Ovary (tissue), 9 donors: ENCODE measurements around the gene ENTPD1. TPM values are rescaled to one million over a fixed set of nuclear protein-coding genes. Genes with fewer than 3 reads are reported as not detected.
"Not testable (repeated sequence)": the region's sequence is repeated elsewhere in the genome, so short reads cannot be mapped to it uniquely, and the experiment has no call there.

Experiments
- DNase-seq, 5 donors: peaks; one replicate each; pipeline ENCODE4 v3.0.0-alpha.2; 2019 to 2020
- H3K27ac ChIP-seq, 2 donors: fragments of 200-600 bp; one replicate each; pipeline versions ENCODE4 v1.5.1 to v1.8.0; 2019 to 2022
- H3K27me3 ChIP-seq: fragments of 200-600 bp; one replicate; pipeline ENCODE4 v1.8.0; 2022
- H3K36me3 ChIP-seq: fragments of 200-600 bp; sonication (generic); one replicate; pipeline ENCODE4 v1.5.1; 2019
- H3K4me1 ChIP-seq: one replicate; pipeline ENCODE4 v1.8.1; 2013; ENCODE audit warnings: mild to moderate bottlenecking, moderate library complexity; ENCODE audit not compliant: insufficient read depth
- H3K4me3 ChIP-seq: fragments of 200-600 bp; sonication (generic); one replicate; pipeline ENCODE4 v1.5.1; 2017
- H3K9me3 ChIP-seq, 2 donors: fragments of 200-600 bp in 1 of 2; sonication (generic) in 1 of 2; one replicate each; pipeline versions ENCODE4 v1.5.1 to v1.8.1; 2013 to 2019; ENCODE audit warnings: mild to moderate bottlenecking in 1 of 2, moderate library complexity in 1 of 2
- EP300 ChIP-seq: sonication (generic); formaldehyde crosslinking; IDR thresholded peaks from one replicate; pipeline ENCODE4 v1.6.1; 2017; ENCODE audit warnings: antibody characterized with exemption
- POLR2A ChIP-seq: fragments of 450-650 bp; IDR thresholded peaks from one replicate; pipeline ENCODE4 v1.6.1; 2017; ENCODE audit warnings: antibody characterized with exemption, mild to moderate bottlenecking, moderate library complexity
- WGBS, 3 donors: extraction: QIAGEN DNeasy Blood & Tissue Kit in 1 of 3; methylation state at CpG; one replicate each; pipeline versions ENCODE4 v1.1.5 to v1.1.7; 2013 to 2017; 5-methylcytosine and 5-hydroxymethylcytosine counted together
- intact Hi-C, 4 donors: fragments of 100-400 bp; cut with DNase I; formaldehyde crosslinking; loops; one replicate each; pipeline versions ENCODE4 v1.11.0 to v1.15.1; 2022 to 2023
- polyA plus RNA-seq, 2 donors: library from polyadenylated mRNA; stranded (reverse); fragments of 200-250 nt in 1 of 2; fragments of 350-450 nt in 1 of 2; fragmentation: Illumina TruSeq in 1 of 2; extraction: RNeasy Lipid Tissue Mini Kit (QIAGEN cat#74804) in 1 of 2; gene quantifications; one replicate each; pipeline ENCODE4 v1.2.3, GENCODE V29; 2013 to 2014
- total RNA-seq, 7 donors: library from RNA; depleted of rRNA in 2 of 7; stranded (reverse); fragments of >200 nt in 2 of 7; fragmentation: NEBNext Ultra II Directional in 3 of 7; extraction: Animal tissue kit (Norgen Biotek cat#: 25700) in 3 of 7; gene quantifications; one replicate each; pipeline versions ENCODE4 v1.1.0 to v1.2.4, GENCODE V29; 2016 to 2023
- TF ChIP-seq, protein P1 (sequence below), 3 donors: fragments of 450-650 bp in 2 of 3; fragments of 200-600 bp in 1 of 3; IDR thresholded peaks; one replicate each; pipeline versions ENCODE4 v1.5.1 to v1.8.0; 2016 to 2022; ENCODE audit warnings: antibody characterized with exemption in 3 of 3, mild to moderate bottlenecking in 1 of 3
- donor health status: DM: no; HTN: no; CAD: no; lungs with moderate emphysema.
- donor health status: DM: no; HTN: no; CAD: no.
- donor health status: Bipolar disorder and iron deficiency.
- donor health status: DM: yes; HTN: yes; CAD: no.
- donor health status: DM: no; HTN: no; CAD: no.
- donor health status: DM: yes; HTN: yes; CAD: no.

The ENTPD1 gene
- total and polyA plus RNA-seq, 9 donors: 3.0 to 51.5 (median 8.1) TPM

DNA sequence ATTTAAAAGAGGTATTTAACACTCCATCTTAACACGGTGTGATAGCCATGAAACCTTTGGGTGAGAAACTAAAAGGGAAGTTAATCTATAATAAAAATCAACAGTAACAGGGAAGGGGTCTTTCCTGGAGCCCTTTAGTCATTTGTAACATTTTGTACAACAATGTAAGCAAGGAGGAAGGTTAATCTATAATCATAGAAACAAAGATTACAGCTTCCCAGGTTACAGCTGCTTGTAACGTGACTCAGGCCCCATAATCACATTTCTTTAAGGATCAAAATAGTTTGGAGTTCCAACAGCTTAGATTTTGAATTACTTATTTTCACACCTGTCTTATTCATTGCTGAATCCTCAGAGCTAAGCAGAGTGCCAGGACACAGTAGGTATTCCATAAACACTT is 133.9 kb downstream of the ENTPD1 start:
- Histone ChIP-seq H3K4me3 (no peak overlapping the region), H3K9me3 (no peaks in the 10 kb centered on the region), H3K36me3 (no peaks in the 10 kb centered on the region), H3K4me1 (no peaks in the 10 kb centered on the region), H3K27ac (no peak overlapping the region), H3K27me3 (no peaks in the 10 kb centered on the region)
- WGBS, 3 donors: 88 to 92% (median 91%) methylated on average over 2 of the region's 2 CpGs
- intact Hi-C loops: no loop called here
- no peak for DNase-seq
- TF ChIP-seq, protein P1, sequence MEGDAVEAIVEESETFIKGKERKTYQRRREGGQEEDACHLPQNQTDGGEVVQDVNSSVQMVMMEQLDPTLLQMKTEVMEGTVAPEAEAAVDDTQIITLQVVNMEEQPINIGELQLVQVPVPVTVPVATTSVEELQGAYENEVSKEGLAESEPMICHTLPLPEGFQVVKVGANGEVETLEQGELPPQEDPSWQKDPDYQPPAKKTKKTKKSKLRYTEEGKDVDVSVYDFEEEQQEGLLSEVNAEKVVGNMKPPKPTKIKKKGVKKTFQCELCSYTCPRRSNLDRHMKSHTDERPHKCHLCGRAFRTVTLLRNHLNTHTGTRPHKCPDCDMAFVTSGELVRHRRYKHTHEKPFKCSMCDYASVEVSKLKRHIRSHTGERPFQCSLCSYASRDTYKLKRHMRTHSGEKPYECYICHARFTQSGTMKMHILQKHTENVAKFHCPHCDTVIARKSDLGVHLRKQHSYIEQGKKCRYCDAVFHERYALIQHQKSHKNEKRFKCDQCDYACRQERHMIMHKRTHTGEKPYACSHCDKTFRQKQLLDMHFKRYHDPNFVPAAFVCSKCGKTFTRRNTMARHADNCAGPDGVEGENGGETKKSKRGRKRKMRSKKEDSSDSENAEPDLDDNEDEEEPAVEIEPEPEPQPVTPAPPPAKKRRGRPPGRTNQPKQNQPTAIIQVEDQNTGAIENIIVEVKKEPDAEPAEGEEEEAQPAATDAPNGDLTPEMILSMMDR (IDR thresholded peaks at IDR 0.05): no peak
- TF ChIP-seq POLR2A (no peak), EP300 (no peak)

DNA sequence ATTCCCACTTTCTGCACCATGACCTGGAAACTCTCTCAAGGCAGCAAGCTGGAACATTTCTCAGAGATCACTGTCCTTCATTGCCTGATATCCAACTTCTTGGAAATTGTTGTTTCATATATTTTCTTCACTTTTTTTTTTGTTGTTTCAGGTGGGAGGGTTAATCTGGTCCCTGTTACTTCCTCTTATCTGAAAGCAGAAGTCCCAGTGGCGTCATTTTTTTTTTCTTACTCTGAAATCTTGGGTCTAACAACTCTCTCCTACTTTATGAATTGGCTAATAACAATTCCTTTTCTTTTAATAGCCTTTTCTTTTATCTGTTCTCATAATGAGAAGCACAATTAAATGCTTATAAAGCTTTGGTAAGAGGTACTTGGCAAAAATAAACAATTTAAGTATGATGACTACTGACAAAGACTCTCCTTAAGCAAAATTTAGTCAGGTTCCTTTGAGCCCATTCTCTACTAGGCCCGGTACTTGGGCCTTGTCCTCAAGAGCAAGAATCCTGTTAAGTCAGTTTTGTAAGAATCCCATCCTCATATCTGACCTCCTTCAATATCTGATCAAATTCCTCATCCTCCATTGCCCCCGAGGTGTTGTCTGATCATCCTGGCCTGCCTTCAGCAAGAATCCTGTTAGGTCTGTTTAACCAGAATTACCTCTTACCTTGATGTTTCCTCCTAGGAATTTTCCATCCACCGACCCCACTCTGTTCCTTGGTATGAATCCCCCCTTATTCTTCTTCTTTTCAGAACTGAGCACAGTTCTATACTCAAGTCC is 140.3 kb downstream of the ENTPD1 start:
- Histone ChIP-seq H3K27ac (no peak overlapping the region), H3K36me3 (no peaks in the 10 kb centered on the region), H3K9me3 (no peaks in the 10 kb centered on the region), H3K4me3 (no peak overlapping the region), H3K27me3 (no peaks in the 10 kb centered on the region), H3K4me1 (no peaks in the 10 kb centered on the region)
- TF ChIP-seq EP300: no peak
- WGBS, 3 donors: 95 to 97% (median 95%) methylated on average over 4 of the region's 4 CpGs
- intact Hi-C loops: no loop called here
- DNase-seq: no peak

DNA sequence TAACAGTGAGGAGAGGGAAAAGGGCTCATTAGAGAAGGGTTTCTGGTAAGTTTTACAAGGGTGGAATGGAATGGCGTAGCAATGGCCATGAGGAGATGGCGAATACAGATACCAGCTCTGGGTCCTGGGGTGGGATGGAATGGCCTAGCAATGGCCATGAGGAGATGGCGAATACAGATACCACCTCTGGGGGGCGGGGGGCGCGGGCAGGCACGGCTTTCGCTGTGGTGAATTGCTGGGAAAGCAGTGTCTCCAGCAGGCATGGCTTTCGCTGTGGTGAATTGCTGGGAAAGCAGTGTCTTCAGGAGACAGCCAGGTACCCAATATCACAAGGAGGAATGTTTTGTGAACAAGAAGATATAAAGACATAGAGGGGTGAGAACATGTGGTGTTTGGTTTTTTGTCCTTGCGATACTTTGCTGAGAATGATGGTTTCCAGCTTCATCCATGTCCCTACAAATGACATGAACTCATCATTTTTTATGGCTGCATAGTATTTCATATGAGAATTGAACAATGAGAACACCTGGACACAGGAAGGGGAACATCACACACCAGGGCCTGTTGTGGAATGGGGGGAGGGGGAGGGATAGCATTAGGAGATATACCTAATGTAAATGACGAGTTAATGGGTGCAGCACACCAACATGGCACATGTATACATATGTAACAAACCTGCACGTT is 150.1 kb downstream of the ENTPD1 start:
- intact Hi-C loops, H3K27ac ChIP-seq, DNase-seq, H3K9me3 ChIP-seq, H3K4me3 ChIP-seq, H3K4me1 ChIP-seq, H3K36me3 ChIP-seq, H3K27me3 ChIP-seq: not testable (repeated sequence)
- WGBS, 3 donors: 95 to 98% (median 97%) methylated on average over 12 of the region's 12 CpGs

DNA sequence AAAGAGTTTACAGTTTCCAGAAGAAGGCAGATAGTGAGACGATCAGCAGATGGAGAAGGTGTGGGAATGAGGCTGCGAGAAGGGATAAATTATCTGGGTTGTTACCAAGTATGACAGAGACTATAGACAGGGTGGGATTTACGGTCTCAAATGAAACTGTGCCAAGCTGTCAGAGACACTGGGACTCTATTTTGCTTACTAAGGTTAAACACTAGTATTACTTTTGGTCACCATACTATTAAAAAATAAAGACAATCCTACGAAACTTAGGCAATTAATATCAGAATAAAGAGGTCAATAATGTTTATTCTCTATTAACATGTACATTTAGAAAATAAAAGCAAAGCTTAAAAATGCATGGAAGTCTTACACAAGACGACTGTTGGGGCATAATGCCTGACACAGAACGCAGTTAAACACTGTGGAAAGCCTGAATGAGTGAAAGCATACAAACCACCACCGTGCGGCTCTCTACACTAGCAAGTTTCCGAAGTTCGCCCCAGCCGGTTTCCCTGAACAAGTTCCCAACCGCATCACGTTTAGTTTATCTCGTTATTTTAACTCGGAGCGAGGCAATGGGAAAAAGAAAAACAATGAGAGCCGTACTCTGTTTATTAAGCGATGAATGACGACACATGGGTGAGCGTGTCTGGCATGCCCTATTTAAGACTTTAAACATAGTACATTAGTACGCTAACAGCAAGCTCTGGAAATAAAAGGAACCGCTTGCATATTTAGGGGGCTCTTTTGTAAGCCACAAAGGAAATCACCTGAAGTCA is 150.9 kb downstream of the ENTPD1 start:
- intact Hi-C loops: no loop called here
- Histone ChIP-seq H3K36me3 (no peaks in the 10 kb centered on the region), H3K4me1 (peaks cover 2% of the 10 kb centered on the region), H3K27me3 (no peaks in the 10 kb centered on the region), H3K4me3 (peak overlapping the region; percentile 50), H3K9me3 (no peaks in the 10 kb centered on the region), H3K27ac (peak overlapping the region; percentile 85)
- DNase-seq: peak; percentile 32 to 51 (median 41)
- 6 to 8% (median 7%) methylated on average over 22 of the region's 22 CpGs for WGBS, 3 donors
- TF ChIP-seq, protein P1 (IDR thresholded peaks at IDR 0.05): no peak
- TF ChIP-seq POLR2A (no peak), EP300 (no peak)

DNA sequence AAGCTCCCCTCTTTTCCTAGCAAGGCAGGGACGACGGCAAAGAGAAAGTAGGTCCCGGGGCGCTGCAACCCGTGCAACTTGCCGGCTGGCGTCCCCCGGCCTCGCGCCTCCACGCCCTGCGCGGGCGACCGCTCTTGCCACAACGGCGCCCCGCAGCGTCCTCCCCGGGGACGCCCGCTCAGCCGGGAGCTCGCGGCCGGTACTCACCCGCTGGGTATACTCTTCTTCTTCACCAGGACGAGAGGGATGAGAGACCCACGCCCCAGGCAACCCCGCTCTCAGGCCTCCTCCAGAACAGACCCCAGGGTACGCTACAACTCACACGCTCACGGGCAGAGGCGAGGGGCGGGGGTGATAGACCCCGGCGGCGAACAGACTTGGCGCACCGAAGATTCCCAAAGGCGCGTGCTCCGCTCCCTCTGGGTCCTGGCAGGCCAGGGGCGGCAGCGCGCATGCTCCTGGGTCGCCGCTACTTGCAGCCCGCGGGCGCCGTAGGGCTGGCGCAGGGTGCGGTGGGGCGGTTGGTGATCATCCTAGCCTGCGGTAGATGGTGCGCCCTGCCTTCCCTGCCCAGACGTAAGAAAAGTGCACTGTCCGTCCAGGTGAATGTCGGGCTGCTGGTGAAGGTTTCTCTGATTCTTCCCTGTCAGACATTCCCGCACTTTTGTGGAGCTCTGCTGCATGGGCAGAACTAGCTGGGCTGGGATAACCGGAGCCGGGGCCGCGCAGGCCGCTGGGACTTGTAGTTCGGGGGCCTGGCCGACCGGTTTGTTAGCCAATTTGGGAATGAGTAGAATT is 151.7 kb downstream of the ENTPD1 start, which contains the start of gene CC2D2B:
Gene CC2D2B (plus strand): TSS at position 520 of the 798 bp plus-strand sequence. CDS start 3,349 bp downstream, outside the sequence.
- H3K27me3 ChIP-seq: no peaks in the 10 kb centered on the region
- intact Hi-C loops: no loop called here
- TF ChIP-seq EP300: no peak
- TF ChIP-seq, protein P1 (IDR thresholded peaks at IDR 0.05): no peak
- no peak for TF ChIP-seq POLR2A
- H3K36me3 ChIP-seq: no peaks in the 10 kb centered on the region
- peak within 1 kb of the TSS; percentile 50 for H3K4me3 ChIP-seq
- peak within 1 kb of the TSS; percentile 85 for H3K27ac ChIP-seq
- 0 to 1% (median 0%) methylated on average over 56 to 69 of the region's 69 CpGs for WGBS, 3 donors
- peak; percentile 75 to 86 (median 82) for DNase-seq
- H3K4me1 ChIP-seq: peaks cover 2% of the 10 kb centered on the region
- no peaks in the 10 kb centered on the region for H3K9me3 ChIP-seq
